LNCAP (cell line): ENCODE results near the gene CLIC5.

Experiments
- CTCF ChIP-seq: fragments of 450-650 bp; IDR thresholded peaks from 2 replicates; pipeline ENCODE4 v1.5.1; 2017; ENCODE audit warnings: mild to moderate bottlenecking

The CLIC5 gene

DNA sequence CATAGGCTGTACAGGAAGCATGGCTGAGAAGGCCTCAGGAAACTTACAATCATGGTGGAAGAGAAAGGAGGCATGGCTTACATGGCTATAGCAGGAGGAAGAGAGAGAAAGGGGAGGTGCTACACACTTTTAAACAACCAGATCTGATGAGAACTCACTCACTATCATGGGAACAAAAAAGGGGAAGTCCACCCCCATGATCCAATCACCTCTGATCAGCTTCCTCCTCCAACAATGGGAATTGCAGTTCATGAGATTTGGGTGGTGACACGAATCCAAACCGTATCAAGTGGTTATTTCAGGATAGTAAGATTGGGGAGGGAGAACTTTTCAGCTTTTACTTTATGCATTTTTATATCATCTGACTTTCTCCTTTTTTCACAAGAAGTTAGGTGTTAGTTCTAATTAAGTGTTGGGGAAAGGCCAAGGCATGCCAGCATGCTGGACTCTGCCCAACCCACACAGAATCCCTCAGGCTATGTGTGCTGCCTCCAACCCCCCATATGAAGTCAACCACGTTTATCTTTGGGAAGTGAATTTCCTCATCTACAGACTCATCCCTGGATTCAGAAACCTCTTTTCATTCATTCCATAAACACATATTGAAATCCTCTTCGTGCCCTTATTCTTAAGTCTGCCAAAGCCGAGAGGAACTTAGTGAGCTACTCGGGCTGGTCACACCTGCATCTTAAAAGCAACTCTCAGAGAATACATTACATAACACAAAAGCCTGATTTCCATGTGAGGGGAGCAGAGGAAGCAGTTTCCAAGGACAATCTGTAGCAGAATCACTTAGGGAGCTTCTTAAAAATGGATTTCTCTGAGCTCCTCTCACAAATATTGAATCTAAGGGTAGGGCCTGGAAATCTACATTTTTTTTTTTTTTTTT, 16.7 kb upstream of the CLIC5 start:
- no peak for TF ChIP-seq CTCF

GRCh38 chr6:46029602-46030001, 13.9 kb upstream of the CLIC5 start:
- TF ChIP-seq CTCF, result no peak

GRCh38 chr6:46026307-46026706, 10.6 kb upstream of the CLIC5 start:
- TF ChIP-seq CTCF, result no peak

DNA sequence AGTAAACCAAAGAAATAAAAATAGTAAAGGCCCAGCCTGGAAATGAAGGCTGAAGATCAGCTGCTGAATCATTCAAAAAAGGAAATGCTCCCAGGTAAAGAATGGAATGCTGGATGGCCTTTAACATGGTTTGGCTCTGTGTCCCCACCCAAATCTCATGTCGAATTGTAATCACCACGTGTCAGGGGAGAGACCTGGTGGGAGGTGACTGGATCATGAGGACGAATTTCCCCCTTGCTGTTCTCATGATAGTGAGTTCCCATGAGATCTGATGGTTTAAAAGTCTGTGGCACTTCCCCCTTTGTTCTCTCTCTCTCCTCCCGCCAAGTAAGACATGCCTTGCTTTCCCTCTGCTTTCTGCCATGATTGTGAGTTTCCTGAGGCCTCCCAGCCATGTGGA, 9.9 kb upstream of the CLIC5 start:
- TF ChIP-seq CTCF, result no peak

GRCh38 chr6:46024124-46024769, 8.6 kb upstream of the CLIC5 start:
- no peak for TF ChIP-seq CTCF

DNA sequence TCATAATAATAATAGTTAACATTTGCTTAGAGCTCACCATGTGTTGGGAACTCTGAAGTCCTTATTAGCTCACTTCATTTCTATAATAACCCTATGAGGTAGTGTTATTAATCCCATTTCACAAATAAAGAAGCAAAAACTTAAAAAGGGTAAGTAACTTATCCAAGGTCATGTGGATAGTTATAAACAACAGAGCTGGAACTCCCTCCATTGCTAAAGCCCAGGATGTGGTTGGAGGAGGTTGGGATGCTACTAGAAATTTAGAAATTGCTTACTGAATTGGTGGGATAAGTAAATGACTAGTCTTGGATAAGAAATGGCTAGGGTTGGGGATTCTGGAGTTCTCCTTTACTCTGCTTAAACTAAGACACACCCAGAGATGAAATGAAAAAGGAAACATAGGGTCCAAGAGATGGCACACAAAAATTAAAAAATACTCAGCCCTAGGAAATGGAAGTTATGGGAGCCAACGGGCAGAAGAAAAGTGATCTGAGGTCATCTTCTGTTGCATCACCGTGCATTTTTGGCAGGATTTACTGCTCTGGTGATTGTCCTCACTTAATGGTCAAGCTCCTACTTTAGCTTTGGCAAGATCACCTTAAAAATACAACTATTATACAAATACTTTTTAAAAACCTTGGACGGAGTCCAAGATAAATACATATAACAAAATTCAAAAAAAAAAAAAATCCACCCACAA, 7.7 kb upstream of the CLIC5 start:
- no peak for TF ChIP-seq CTCF

DNA sequence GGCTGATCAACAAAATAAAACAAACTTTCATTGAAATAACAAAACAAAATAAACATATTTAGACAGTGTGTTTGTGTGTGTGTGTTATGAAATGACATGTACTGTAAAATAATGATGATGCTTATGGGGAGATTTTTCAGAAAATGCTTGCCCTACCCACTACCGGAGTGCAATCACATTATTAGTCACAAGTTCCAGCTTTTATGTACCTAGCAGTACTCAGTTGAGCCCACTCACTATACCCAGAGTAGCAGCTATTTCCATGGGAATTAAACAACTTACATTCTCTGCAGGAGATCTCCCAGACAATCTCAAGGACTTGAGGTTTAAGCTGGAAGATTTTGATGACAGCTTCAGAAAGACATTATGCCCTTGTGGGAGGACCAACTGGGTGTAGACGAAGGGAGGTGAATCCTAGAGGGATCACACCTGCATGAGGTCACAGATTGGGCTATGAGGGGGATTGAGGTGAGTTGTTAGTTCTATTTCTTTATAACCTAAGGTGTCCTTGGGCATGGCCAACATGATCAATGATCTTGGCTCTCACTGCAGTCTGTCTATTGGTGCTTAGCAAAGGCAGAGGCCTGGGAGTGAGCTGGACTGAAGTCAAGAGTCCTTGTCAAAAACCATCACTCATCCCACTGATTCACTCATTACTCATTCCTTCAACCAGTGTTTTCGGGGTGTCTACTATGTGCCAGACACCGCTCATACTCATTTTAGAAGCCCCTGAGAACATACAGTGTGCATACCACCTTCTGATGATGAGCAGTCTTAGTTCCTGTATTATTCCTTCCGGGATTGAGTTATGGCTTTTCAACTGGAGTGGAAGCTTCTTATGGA, 6.7 kb upstream of the CLIC5 start:
- no peak for TF ChIP-seq CTCF
